Endothelial cell of umbilical vein (primary cell): ENCODE results near the gene PAK6. TPM values are rescaled to one million over a fixed set of nuclear protein-coding genes. Genes with fewer than 3 reads are reported as not detected.

Source experiments
- BruUV-seq: library from RNA; stranded (reverse); fragments of 400-500 nt; replicated peaks from 2 replicates; lab custom pipeline; 2021; lab: Mats Ljungman, UMichigan
- CTCF ChIA-PET: fragments of 300-600, 350-600 bp; sonication (Branson Sonifier 250); formaldehyde crosslinking; loops from one replicate; lab custom pipeline; 2021; ENCODE audit warnings: antibody characterized with exemption, inconsistent platforms; lab: Charles Lee
- POLR2A ChIA-PET: fragments of 300-600, 350-600 bp; sonication (Branson Sonifier 250); formaldehyde crosslinking; loops from one replicate; lab custom pipeline; 2021; ENCODE audit warnings: antibody characterized with exemption, inconsistent platforms; lab: Charles Lee
- DNase-seq: peaks from one replicate; pipeline ENCODE4 v3.0.0-alpha.2; 2011; ENCODE audit warnings: low read depth, low spot score
- FAIRE-seq: peaks from 2 replicates; lab custom pipeline; 2011; peaks lifted over from hg19 to GRCh38; lab: Jason Lieb, UNC
- H2AFZ ChIP-seq: 2 replicates; pipeline ENCODE4 v1.6.0; 2012; ENCODE audit warnings: low read depth, low read length, control low read depth, inconsistent platforms
- H3K27ac ChIP-seq: 2 replicates; pipeline ENCODE4 v1.5.1; 2011; ENCODE audit warnings: low read depth, mild to moderate bottlenecking, control low read depth, low read length, moderate library complexity; ENCODE audit not compliant: insufficient read depth
- H3K27me3 ChIP-seq, 2 experiments: 2 replicates each; pipeline versions ENCODE4 v1.6.0 to v1.6.1; 2011; ENCODE audit warnings: low read length in 2 of 2, mixed read lengths in 1 of 2; ENCODE audit not compliant: control insufficient read depth in 2 of 2, insufficient read depth in 2 of 2
- H3K36me3 ChIP-seq, 2 experiments: 2 replicates in 1 of 2; 3 replicates in 1 of 2; pipeline ENCODE4 v1.5.1; 2011; ENCODE audit warnings: low read length in 2 of 2, mild to moderate bottlenecking in 1 of 2, moderate library complexity in 1 of 2; ENCODE audit not compliant: control insufficient read depth in 2 of 2, insufficient read depth in 2 of 2; ENCODE audit errors: extremely low read depth in 1 of 2
- H3K4me1 ChIP-seq: 3 replicates; pipeline ENCODE4 v1.5.1; 2011; ENCODE audit warnings: mild to moderate bottlenecking, low read length; ENCODE audit not compliant: control insufficient read depth, insufficient read depth; ENCODE audit errors: extremely low read depth
- H3K4me2 ChIP-seq: 2 replicates; pipeline ENCODE4 v1.6.1; 2011; ENCODE audit warnings: low read length, control low read depth, mixed read lengths; ENCODE audit not compliant: insufficient read depth
- H3K4me3 ChIP-seq, 3 experiments: fragments of 200-600 bp in 1 of 3; sonication (generic), shearing (Covaris generic) in 1 of 3; replicated peaks in 1 of 3; 2 replicates each; pipeline ENCODE4 v1.5.1; 2011 to 2016; ENCODE audit warnings: control low read depth in 3 of 3, low read length in 3 of 3, mild to moderate bottlenecking in 2 of 3, inconsistent platforms in 1 of 3, low read depth in 1 of 3, moderate library complexity in 1 of 3; ENCODE audit not compliant: insufficient read depth in 1 of 3
- H3K79me2 ChIP-seq: 2 replicates; pipeline ENCODE4 v1.6.0; 2012; ENCODE audit warnings: low read length, inconsistent platforms; ENCODE audit not compliant: control insufficient read depth, insufficient read depth
- H3K9ac ChIP-seq: replicated peaks from 2 replicates; pipeline ENCODE3; 2011; ENCODE audit warnings: low read length, control low read depth; ENCODE audit not compliant: insufficient read depth; ENCODE audit errors: extremely low read depth
- H3K9me1 ChIP-seq: replicated peaks from 3 replicates; pipeline ENCODE4 v1.6.0; 2011; ENCODE audit warnings: mild to moderate bottlenecking, low read length; ENCODE audit not compliant: control insufficient read depth, insufficient read depth; ENCODE audit errors: extremely low read depth
- H3K9me3 ChIP-seq: replicated peaks from 2 replicates; pipeline ENCODE4 v1.5.1; 2012; ENCODE audit warnings: low read length, inconsistent platforms; ENCODE audit not compliant: control insufficient read depth, insufficient read depth
- H4K20me1 ChIP-seq: replicated peaks from 2 replicates; pipeline ENCODE3; 2011; ENCODE audit warnings: mild to moderate bottlenecking, low read length; ENCODE audit not compliant: control insufficient read depth, insufficient read depth; ENCODE audit errors: extremely low read depth
- CTCF ChIP-seq, 2 donors: IDR thresholded peaks; 1 replicate in 1 of 2; 2 replicates in 1 of 2; pipeline ENCODE4 v1.5.1; 2011; ENCODE audit warnings: low read length in 2 of 2, mild to moderate bottlenecking in 2 of 2, moderate library complexity in 2 of 2, control low read depth in 1 of 2, inconsistent platforms in 1 of 2, low read depth in 1 of 2; ENCODE audit not compliant: insufficient read depth in 1 of 2; ENCODE audit errors: extremely low read depth in 1 of 2
- EZH2 ChIP-seq: IDR thresholded peaks from 2 replicates; pipeline ENCODE4 v1.6.1; 2012; ENCODE audit warnings: borderline replicate concordance, low read depth, mild to moderate bottlenecking, moderate library complexity, low read length, inconsistent platforms; ENCODE audit not compliant: severe bottlenecking
- FOS ChIP-seq: IDR thresholded peaks from 2 replicates; pipeline ENCODE4 v1.6.1; 2011; ENCODE audit warnings: mild to moderate bottlenecking, low read length, moderate library complexity, borderline replicate concordance; ENCODE audit not compliant: insufficient read depth
- GATA2 ChIP-seq: IDR thresholded peaks from 2 replicates; pipeline ENCODE4 v1.7.0; 2011; ENCODE audit warnings: low read depth, mild to moderate bottlenecking, moderate library complexity, mixed read lengths, low read length; ENCODE audit not compliant: insufficient read length, insufficient read depth
- JUN ChIP-seq: IDR thresholded peaks from 2 replicates; pipeline ENCODE4 v1.6.1; 2011; ENCODE audit warnings: borderline replicate concordance, low read depth; ENCODE audit not compliant: insufficient read length, insufficient read depth
- MAX ChIP-seq: IDR thresholded peaks from 2 replicates; pipeline ENCODE4 v1.6.1; 2011; ENCODE audit not compliant: insufficient read depth, insufficient read length
- MYC ChIP-seq: IDR thresholded peaks from one replicate; pipeline ENCODE4 v1.6.1; 2011; ENCODE audit warnings: mild to moderate bottlenecking, low read depth, low read length
- POLR2A ChIP-seq: IDR thresholded peaks from 2 replicates; pipeline ENCODE4 v1.6.1; 2012; ENCODE audit warnings: low read depth, mild to moderate bottlenecking, control low read depth, low read length
- POLR2AphosphoS5 ChIP-seq: IDR thresholded peaks from 2 replicates; pipeline ENCODE4 v1.6.1; 2012; ENCODE audit warnings: low read depth, mild to moderate bottlenecking, control low read depth, low read length, moderate library complexity; ENCODE audit not compliant: insufficient read depth
- dilution Hi-C: fragments of 300-500 bp; cut with MboI; formaldehyde crosslinking; loops from one replicate; pipeline ENCODE4 v1.15.0; 2019; ENCODE audit warnings: low sequenced_read_pairs; ENCODE audit not compliant: extremely low pct_ligation_motif_present
- intact Hi-C: fragments of 100-400 bp; cut with micrococcal nuclease; formaldehyde crosslinking; loops from one replicate; pipeline ENCODE4 v1.10.0; 2022
- polyA plus RNA-seq, 4 experiments: library from polyadenylated mRNA; depleted of rRNA in 3 of 4; stranded (reverse) in 3 of 4; unstranded in 1 of 4; fragments of >200 nt; gene quantifications; 2 replicates each; pipeline versions ENCODE4 v1.2.1 to v1.2.3, GENCODE V29; 2011 to 2012; ENCODE audit warnings: missing spikeins in 1 of 4
- total RNA-seq: library from RNA; stranded (reverse); gene quantifications from 2 replicates; pipeline ENCODE4 v1.2.3, GENCODE V29; 2021

PAK6 gene
- total and polyA plus RNA-seq, 2 donors (not counting 3 experiments of a cell fraction or from before 2014, with no cell fraction given), result not detected

- CTCF ChIA-PET, result interaction anchor here (1.0 to 7.5 kb wide), 5 partner anchors 11 to 46 kb away, joined by 3 to 77 read pairs (median 29); partner anchors contain the start of genes CCDC9B and PLCB2
- H3K36me3 ChIP-seq, result no peaks in the 10 kb centered on the region
Measured at GRCh38 chr15:40293006-40293405, 54.1 kb downstream of the PAK6 start.

More at GRCh38 chr15:40293006-40293405, 54.1 kb downstream of the PAK6 start:
- dilution Hi-C loops, result no loop called here
- Histone ChIP-seq H3K4me1 (no peaks in the 10 kb centered on the region), H3K9ac (no peak overlapping the region), H3K27me3 (peaks cover 0 to 27% of the 10 kb centered on the region in 2 experiments), H3K79me2 (no peaks in the 10 kb centered on the region), H3K4me3 (no peak overlapping the region), H3K9me3 (no peaks in the 10 kb centered on the region), H3K4me2 (no peak overlapping the region), H3K27ac (no peak overlapping the region), H2AFZ (no peak overlapping the region), H4K20me1 (no peaks in the 10 kb centered on the region), H3K9me1 (no peaks in the 10 kb centered on the region)
- intact Hi-C loops, result no loop called here
- DNase-seq (no peak), FAIRE-seq (no peak)
- TF ChIP-seq MYC (no peak), CTCF (IDR thresholded peaks at IDR 0.05; ENCODE audit: extremely low read depth in 1 of 2, insufficient read depth in 1 of 2, low read depth in 1 of 2, low read length in 2 of 2) (no peak), JUN (no peak), GATA2 (no peak), POLR2AphosphoS5 (no peak), EZH2 (no peak), POLR2A (no peak), FOS (no peak), MAX (no peak)
- POLR2A ChIA-PET, result no interaction called here
- no TSS peak for BruUV-seq
